PC-3 (cell line): ENCODE results near the gene P2RX4. TPM values are rescaled to one million over a fixed set of nuclear protein-coding genes. Genes with fewer than 3 reads are reported as not detected.
A peak's percentile ranks its signal among the peaks of the same experiment; 100 is the strongest.

ENCODE experiments used
- ATAC-seq: fragments of 200-7000 bp; cut with Tn5 transposase; 2 replicates; pipeline ENCODE4 v1.9.1; 2020; ENCODE audit warnings: mild to moderate bottlenecking, moderate library complexity
- BruUV-seq: library from RNA; stranded (reverse); fragments of 400-500 nt; replicated peaks from 2 replicates; lab custom pipeline; 2021; lab: Mats Ljungman, UMichigan
- CTCF ChIA-PET: fragments of 300-600 bp; sonication (Branson Sonifier 250); formaldehyde crosslinking; loops from one replicate; lab custom pipeline; 2022; ENCODE audit warnings: antibody characterized with exemption; lab: Charles Lee
- POLR2A ChIA-PET: fragments of 300-600 bp; sonication (Branson Sonifier 250); formaldehyde crosslinking; loops from one replicate; lab custom pipeline; 2022; ENCODE audit warnings: antibody characterized with exemption; ENCODE audit not compliant: unreplicated experiment; lab: Charles Lee
- DNase-seq: peaks from one replicate; pipeline ENCODE4 v3.0.0-alpha.2; 2015
- H2AFZ ChIP-seq: fragments of 300-600 bp; sonication (generic); 2 replicates; pipeline ENCODE4 v1.6.0; 2016; ENCODE audit warnings: antibody characterized with exemption, low read length
- H3F3A ChIP-seq: fragments of 300-600 bp; sonication (generic); one replicate; pipeline ENCODE4 v1.6.0; 2017; ENCODE audit warnings: antibody characterized with exemption, low read length, control low read depth, mild to moderate bottlenecking; ENCODE audit not compliant: unreplicated experiment
- H3K27ac ChIP-seq: fragments of 300-600 bp; sonication (generic); 2 replicates; pipeline ENCODE4 v1.5.1; 2016; ENCODE audit warnings: mild to moderate bottlenecking, low read length
- H3K27me3 ChIP-seq: fragments of 300-600 bp; sonication (generic); 2 replicates; pipeline ENCODE4 v1.6.1; 2016; ENCODE audit warnings: low read length, mixed read lengths
- H3K36me3 ChIP-seq: fragments of 300-600 bp; sonication (generic); 2 replicates; pipeline ENCODE4 v1.6.1; 2016; ENCODE audit warnings: low read depth, mixed run types, low read length, mixed read lengths
- H3K4me1 ChIP-seq: fragments of 300-600 bp; sonication (generic); 2 replicates; pipeline ENCODE4 v1.5.1; 2016; ENCODE audit warnings: low read length; ENCODE audit not compliant: insufficient read depth
- H3K4me2 ChIP-seq: fragments of 300-600 bp; sonication (generic); 2 replicates; pipeline ENCODE4 v1.6.0; 2016; ENCODE audit warnings: low read length
- H3K4me3 ChIP-seq: fragments of 300-600 bp; sonication (generic); 2 replicates; pipeline ENCODE4 v1.5.1; 2016; ENCODE audit warnings: mild to moderate bottlenecking, low read length, mixed read lengths
- H3K79me2 ChIP-seq: fragments of 300-600 bp; sonication (generic); 2 replicates; pipeline ENCODE4 v1.6.1; 2017; ENCODE audit warnings: low read length, mixed read lengths
- H3K9ac ChIP-seq: fragments of 300-600 bp; sonication (generic); 2 replicates; pipeline ENCODE4 v1.6.0; 2016; ENCODE audit warnings: mild to moderate bottlenecking, low read length
- H3K9me2 ChIP-seq: fragments of 300-600 bp; sonication (generic); replicated peaks from 2 replicates; pipeline ENCODE4 v1.6.1; 2016; ENCODE audit warnings: mixed run types, low read length, mixed read lengths
- H3K9me3 ChIP-seq: fragments of 300-600 bp; sonication (generic); 2 replicates; pipeline ENCODE4 v1.6.1; 2016; ENCODE audit warnings: low read length, mixed read lengths
- H4K20me1 ChIP-seq: fragments of 300-600 bp; sonication (generic); 2 replicates; pipeline ENCODE4 v1.6.1; 2016; ENCODE audit warnings: low read length, mixed read lengths
- CTCF ChIP-seq: fragments of 300-600 bp; sonication (generic); conservative IDR thresholded peaks from 2 replicates; pipeline ENCODE4 v1.5.1; 2017; ENCODE audit warnings: antibody characterized with exemption, low read depth, mild to moderate bottlenecking, low read length
- EZH2 ChIP-seq: fragments of 300-600 bp; sonication (generic); IDR thresholded peaks from one replicate; pipeline ENCODE4 v1.6.1; 2017; ENCODE audit warnings: antibody characterized with exemption, mild to moderate bottlenecking, low read length; ENCODE audit not compliant: unreplicated experiment
- EZH2phosphoT487 ChIP-seq: fragments of 300-600 bp; sonication (generic); IDR thresholded peaks from 2 replicates; pipeline ENCODE4 v1.6.1; 2018; ENCODE audit warnings: mild to moderate bottlenecking, antibody characterized with exemption, low read length, borderline replicate concordance
- intact Hi-C: fragments of 100-400 bp; cut with micrococcal nuclease; formaldehyde crosslinking; loops from 2 replicates; pipeline ENCODE4 v1.9.0; 2023
- total RNA-seq: library from RNA; depleted of rRNA; stranded (reverse); fragments of >200 nt; gene quantifications from 2 replicates; pipeline ENCODE4 v1.2.3, GENCODE V29; 2014

Gene P2RX4
- total RNA-seq, 1 experiment from 2014 or later: 21.6 TPM

GRCh38 chr12:121170151-121170550 is 39.8 kb upstream of the P2RX4 start:
- intact Hi-C loops: no loop called here
- H3K4me1 ChIP-seq: no peaks in the 10 kb centered on the region; the same call in 1 of the 2 replicates
- DNase-seq (no peak), ATAC-seq (no peak)
- no peaks in the 10 kb centered on the region for H4K20me1 ChIP-seq
- H3K36me3 ChIP-seq: no peaks in the 10 kb centered on the region
- no peak overlapping the region for H3K9ac ChIP-seq
- H3F3A ChIP-seq: no peaks in the 10 kb centered on the region
- no peaks in the 10 kb centered on the region for H3K9me2 ChIP-seq
- H3K27ac ChIP-seq: no peak overlapping the region
- TF ChIP-seq EZH2 (no peak), EZH2phosphoT487 (no peak), CTCF (no peak)
- H3K27me3 ChIP-seq: no peaks in the 10 kb centered on the region
- ChIA-PET CTCF (no interaction called here), POLR2A (no interaction called here)
- BruUV-seq: no TSS peak
- no peak overlapping the region for H3K4me3 ChIP-seq
- no peaks in the 10 kb centered on the region for H3K79me2 ChIP-seq
- H2AFZ ChIP-seq: no peak overlapping the region
- H3K4me2 ChIP-seq: no peak overlapping the region
- H3K9me3 ChIP-seq: no peaks in the 10 kb centered on the region

- TF ChIP-seq EZH2phosphoT487 (no peak), EZH2 (no peak), CTCF (no peak)
- Histone ChIP-seq H4K20me1 (no peaks in the 10 kb centered on the region), H3F3A (no peaks in the 10 kb centered on the region), H3K9me2 (no peaks in the 10 kb centered on the region), H3K4me2 (no peak overlapping the region), H3K36me3 (no peaks in the 10 kb centered on the region), H3K79me2 (no peaks in the 10 kb centered on the region), H3K4me1 (no peaks in the 10 kb centered on the region; the same call in 1 of the 2 replicates), H3K27ac (no peak overlapping the region), H2AFZ (no peak overlapping the region), H3K9ac (no peak overlapping the region), H3K4me3 (no peak overlapping the region), H3K9me3 (no peaks in the 10 kb centered on the region), H3K27me3 (no peaks in the 10 kb centered on the region)
- ChIA-PET CTCF (no interaction called here), POLR2A (no interaction called here)
- ATAC-seq (peak; percentile 24; the same call in 1 of the 2 replicates), DNase-seq (peak; percentile 11)
- intact Hi-C loops: no loop called here
- BruUV-seq: no TSS peak
Measured at GRCh38 chr12:121170611-121171260, 39.2 kb upstream of the P2RX4 start.

DNA sequence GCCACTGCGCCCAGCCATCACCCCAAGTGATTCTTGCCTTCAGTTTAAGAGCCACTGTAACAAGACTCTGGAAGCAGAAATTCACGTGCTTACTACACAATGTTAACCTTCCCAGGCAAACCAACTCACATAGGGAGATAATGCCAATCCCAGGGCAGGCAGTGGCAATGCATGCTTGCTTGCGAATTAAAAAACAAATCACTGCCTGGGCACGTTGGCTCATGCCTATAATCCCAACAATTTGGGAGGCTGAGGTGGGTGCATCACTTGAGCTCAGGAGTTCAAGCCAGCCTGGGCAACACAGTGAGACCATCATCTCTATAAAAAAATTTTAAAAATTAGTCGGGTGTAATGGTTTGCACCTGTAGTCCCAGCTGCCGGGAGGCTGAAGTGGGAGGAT is 37.8 kb upstream of the P2RX4 start:
- ChIA-PET CTCF (no interaction called here), POLR2A (no interaction called here)
- no peaks in the 10 kb centered on the region for H4K20me1 ChIP-seq
- no peaks in the 10 kb centered on the region for H3K79me2 ChIP-seq
- H3K4me1 ChIP-seq: no peaks in the 10 kb centered on the region; the same call in 1 of the 2 replicates
- H3K4me2 ChIP-seq: no peak overlapping the region
- TF ChIP-seq EZH2phosphoT487 (no peak), CTCF (no peak), EZH2 (no peak)
- ATAC-seq: no peak
- no peak overlapping the region for H3K27ac ChIP-seq
- H3K9me2 ChIP-seq: no peaks in the 10 kb centered on the region
- H3K9ac ChIP-seq: no peak overlapping the region
- no peaks in the 10 kb centered on the region for H3K36me3 ChIP-seq
- intact Hi-C loops: no loop called here
- H3F3A ChIP-seq: no peaks in the 10 kb centered on the region
- no peaks in the 10 kb centered on the region for H3K9me3 ChIP-seq
- no peak overlapping the region for H2AFZ ChIP-seq
- no peaks in the 10 kb centered on the region for H3K27me3 ChIP-seq
- DNase-seq: no peak
- no peak overlapping the region for H3K4me3 ChIP-seq
- BruUV-seq: no TSS peak
